Calu3 (cell line): ENCODE measurements around the gene LPCAT2. TPM values are rescaled to one million over a fixed set of nuclear protein-coding genes. Genes with fewer than 3 reads are reported as not detected.

Source experiments
- BruUV-seq: library from RNA; stranded (reverse); fragments of 400-500 nt; replicated peaks from 2 replicates; lab custom pipeline; 2021; lab: Mats Ljungman, UMichigan
- CTCF ChIA-PET: fragments of 300-600 bp; sonication (Branson Sonifier 250); formaldehyde crosslinking; loops from one replicate; lab custom pipeline; 2022; ENCODE audit warnings: antibody characterized with exemption; lab: Charles Lee
- DNase-seq: peaks from one replicate; pipeline ENCODE4 v3.0.0; 2022
- H3K27ac Mint-ChIP-seq: one replicate; pipeline ENCODE4 v1.8.0; 2022; ENCODE audit warnings: mixed read lengths; ENCODE audit not compliant: unreplicated experiment
- H3K27me3 Mint-ChIP-seq: one replicate; pipeline ENCODE4 v1.8.0; 2022; ENCODE audit warnings: mixed read lengths; ENCODE audit not compliant: unreplicated experiment
- H3K36me3 Mint-ChIP-seq: one replicate; pipeline ENCODE4 v1.8.0; 2022; ENCODE audit warnings: mild to moderate bottlenecking, moderate library complexity, mixed read lengths; ENCODE audit not compliant: insufficient read depth, unreplicated experiment
- H3K4me1 Mint-ChIP-seq: one replicate; pipeline ENCODE4 v1.8.0; 2022; ENCODE audit warnings: mild to moderate bottlenecking, low read depth, mixed read lengths; ENCODE audit not compliant: unreplicated experiment
- H3K4me3 Mint-ChIP-seq: one replicate; pipeline ENCODE4 v1.8.0; 2022; ENCODE audit warnings: mild to moderate bottlenecking, low read depth, moderate library complexity, mixed read lengths; ENCODE audit not compliant: unreplicated experiment
- H3K9me3 Mint-ChIP-seq: one replicate; pipeline ENCODE4 v1.8.0; 2022; ENCODE audit warnings: low read depth, mixed read lengths; ENCODE audit not compliant: unreplicated experiment
- CTCF ChIP-seq: fragments of 200-600 bp; IDR thresholded peaks from one replicate; pipeline ENCODE4 v1.8.0; 2022; ENCODE audit warnings: antibody characterized with exemption; ENCODE audit not compliant: unreplicated experiment
- intact Hi-C: fragments of 100-400 bp; cut with micrococcal nuclease; formaldehyde crosslinking; loops from one replicate; pipeline ENCODE4 v1.10.0; 2022; ENCODE audit not compliant: unreplicated experiment
- total RNA-seq: library from RNA; stranded (reverse); gene quantifications from 2 replicates; pipeline ENCODE4 v1.2.3, GENCODE V29; 2022

LPCAT2 gene
- total RNA-seq, 1 experiment from 2014 or later: 10.0 TPM

- BruUV-seq: no TSS peak
- no peak for DNase-seq
- intact Hi-C loops: no loop called here
- H3K27me3 Mint-ChIP-seq: no peaks in the 10 kb centered on the region
- H3K9me3 Mint-ChIP-seq: no peaks in the 10 kb centered on the region
- H3K27ac Mint-ChIP-seq: no peak overlapping the region
- CTCF ChIA-PET: interaction anchor here (0.6 kb wide), 1 partner anchor 28 kb away, joined by 7 read pairs; no protein-coding TSS in a partner anchor
- no peaks in the 10 kb centered on the region for H3K4me1 Mint-ChIP-seq
- no peak overlapping the region for H3K4me3 Mint-ChIP-seq
- no peaks in the 10 kb centered on the region for H3K36me3 Mint-ChIP-seq
- TF ChIP-seq CTCF: no peak
Observed at GRCh38 chr16:55532227-55532626, 23.4 kb downstream of the LPCAT2 start.

GRCh38 chr16:55534756-55535155 is 25.9 kb downstream of the LPCAT2 start:
- no peak for DNase-seq
- intact Hi-C loops: loop anchor here (5.0 kb wide), 1 partner anchor 1637 kb away; no protein-coding TSS in a partner anchor
- TF ChIP-seq CTCF: no peak
- BruUV-seq: no TSS peak
- Mint-ChIP-seq H3K36me3 (no peaks in the 10 kb centered on the region), H3K4me3 (no peak overlapping the region), H3K27ac (no peak overlapping the region), H3K9me3 (no peaks in the 10 kb centered on the region), H3K4me1 (no peaks in the 10 kb centered on the region), H3K27me3 (no peaks in the 10 kb centered on the region)
- CTCF ChIA-PET: no interaction called here

- no peaks in the 10 kb centered on the region for H3K4me1 Mint-ChIP-seq
- no peak for TF ChIP-seq CTCF
- no peaks in the 10 kb centered on the region for H3K36me3 Mint-ChIP-seq
- no peak overlapping the region for H3K4me3 Mint-ChIP-seq
- intact Hi-C loops: loop anchor here (5.0 kb wide), 1 partner anchor 1642 kb away; no protein-coding TSS in a partner anchor
- no peaks in the 10 kb centered on the region for H3K9me3 Mint-ChIP-seq
- CTCF ChIA-PET: interaction anchor here (1.4 kb wide), 1 partner anchor 11 kb away, joined by 4 read pairs; no protein-coding TSS in a partner anchor
- no peak for DNase-seq
- no peak overlapping the region for H3K27ac Mint-ChIP-seq
- no TSS peak for BruUV-seq
- H3K27me3 Mint-ChIP-seq: no peaks in the 10 kb centered on the region
Observed at GRCh38 chr16:55539049-55539448, 30.2 kb downstream of the LPCAT2 start.

GRCh38 chr16:55539488-55539887 is 30.6 kb downstream of the LPCAT2 start:
- no peaks in the 10 kb centered on the region for H3K4me1 Mint-ChIP-seq
- H3K27ac Mint-ChIP-seq: no peak overlapping the region
- H3K27me3 Mint-ChIP-seq: no peaks in the 10 kb centered on the region
- intact Hi-C loops: loop anchor here (5.0 kb wide), 1 partner anchor 1642 kb away; no protein-coding TSS in a partner anchor
- H3K36me3 Mint-ChIP-seq: no peaks in the 10 kb centered on the region
- no TSS peak for BruUV-seq
- no peak overlapping the region for H3K4me3 Mint-ChIP-seq
- CTCF ChIA-PET: interaction anchor here (0.5 to 1.4 kb wide), 2 partner anchors 11 to 22 kb away, joined by 4 read pairs; no protein-coding TSS in a partner anchor
- no peaks in the 10 kb centered on the region for H3K9me3 Mint-ChIP-seq
- DNase-seq: no peak
- no peak for TF ChIP-seq CTCF
